Measurements from ENCODE around the gene CALHM6. TPM values are rescaled to one million over a fixed set of nuclear protein-coding genes. Genes with fewer than 3 reads are reported as not detected.

The CALHM6 gene
- total and polyA plus RNA-seq, 8 donors, result 5.0 to 8.7 (median 8.3) TPM; not detected in 3

DNA sequence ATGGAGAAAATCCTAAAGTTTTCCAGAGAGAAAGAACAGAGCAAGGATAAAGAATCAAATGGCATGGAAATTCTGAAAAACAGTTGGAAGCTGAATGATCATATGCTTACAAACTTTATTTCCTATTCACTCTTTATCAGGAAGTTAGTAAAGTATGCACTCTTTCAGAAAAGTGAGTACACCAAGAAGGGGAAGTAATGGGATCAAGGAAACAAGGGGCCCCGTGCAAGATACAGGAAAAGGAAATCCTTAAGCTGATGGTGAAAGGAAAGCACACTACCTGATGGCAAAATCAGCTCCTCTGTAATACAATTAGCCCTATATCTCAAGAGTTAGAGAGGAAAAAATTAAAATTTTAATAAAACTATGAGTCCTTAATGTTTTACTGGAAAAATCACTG, 14.0 kb downstream of the CALHM6 start:
- H3K27me3 ChIP-seq, result no peaks in the 10 kb centered on the region
- intact Hi-C loops (cut with DNase I; ENCODE audit: low total_unique reads), result no loop called here
- H3K27ac ChIP-seq, result peak overlapping the region in 2 of 5 donors; percentile 23 to 39
- TF ChIP-seq POLR2AphosphoS5 (IDR thresholded peaks at IDR 0.05) (no peak), POLR2A (IDR thresholded peaks at IDR 0.05) (no peak)
- no peak overlapping the region for H3K4me3 ChIP-seq
- DNase-seq, result no peak
- 33 to 55% (median 41%) methylated on average over 1 of the region's 1 CpG for WGBS, 5 donors
- H3K9me3 ChIP-seq, result no peaks in the 10 kb centered on the region
- H3K36me3 ChIP-seq, result no peaks in the 10 kb centered on the region
- peaks cover 0 to 6% (median 0%) of the 10 kb centered on the region in 4 donors for H3K4me1 ChIP-seq

DNA sequence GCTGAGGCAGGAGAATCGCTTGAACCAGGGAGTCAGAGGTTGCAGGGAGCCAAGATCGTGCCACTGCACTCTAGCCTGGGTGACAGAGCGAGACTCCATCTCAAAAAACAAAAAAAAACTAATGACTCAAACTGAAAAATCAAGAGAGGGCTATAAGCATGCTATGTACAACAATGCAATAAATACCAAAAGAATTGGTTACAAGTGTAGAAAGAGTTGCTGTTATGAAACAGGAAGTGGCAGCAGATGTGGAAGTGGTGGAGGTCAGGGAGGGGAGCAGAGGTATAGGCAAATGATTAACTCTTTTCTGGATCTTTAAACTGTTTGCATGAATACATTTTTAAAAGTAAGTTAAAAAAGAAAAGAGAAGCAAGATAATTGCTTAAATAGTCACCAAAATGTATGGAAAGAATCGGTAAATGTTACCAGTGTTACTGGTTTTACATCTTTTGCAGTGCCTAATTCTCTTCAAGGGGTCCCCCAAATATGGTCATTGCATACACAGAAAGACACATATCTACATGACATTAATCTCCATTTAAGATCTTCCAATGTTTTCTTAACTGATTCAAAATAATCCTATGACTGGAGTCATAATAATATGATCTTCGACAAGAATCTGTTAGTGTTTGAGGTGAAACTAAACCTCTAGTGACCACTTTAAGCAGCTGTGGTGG, 15.0 kb downstream of the CALHM6 start:
- DNase-seq, result peak in 1 of 2 donors; percentile 37
- intact Hi-C loops (cut with DNase I; ENCODE audit: low total_unique reads), result no loop called here
- peak overlapping the region in 2 of 5 donors; percentile 23 to 39 for H3K27ac ChIP-seq
- no peaks in the 10 kb centered on the region for H3K36me3 ChIP-seq
- peaks cover 0 to 6% (median 0%) of the 10 kb centered on the region in 4 donors for H3K4me1 ChIP-seq
- WGBS, 5 donors, result 69 to 78% (median 73%) methylated on average over 5 of the region's 5 CpGs
- TF ChIP-seq POLR2A (IDR thresholded peaks at IDR 0.05) (no peak), CTCF (IDR thresholded peaks at IDR 0.05) (no peak), EP300 (IDR thresholded peaks at IDR 0.05) (no peak), POLR2AphosphoS5 (IDR thresholded peaks at IDR 0.05) (no peak)
- H3K4me3 ChIP-seq, result peak overlapping the region in 1 of 4 donors; percentile 9
- no peaks in the 10 kb centered on the region for H3K9me3 ChIP-seq
- H3K27me3 ChIP-seq, result no peaks in the 10 kb centered on the region

DNA sequence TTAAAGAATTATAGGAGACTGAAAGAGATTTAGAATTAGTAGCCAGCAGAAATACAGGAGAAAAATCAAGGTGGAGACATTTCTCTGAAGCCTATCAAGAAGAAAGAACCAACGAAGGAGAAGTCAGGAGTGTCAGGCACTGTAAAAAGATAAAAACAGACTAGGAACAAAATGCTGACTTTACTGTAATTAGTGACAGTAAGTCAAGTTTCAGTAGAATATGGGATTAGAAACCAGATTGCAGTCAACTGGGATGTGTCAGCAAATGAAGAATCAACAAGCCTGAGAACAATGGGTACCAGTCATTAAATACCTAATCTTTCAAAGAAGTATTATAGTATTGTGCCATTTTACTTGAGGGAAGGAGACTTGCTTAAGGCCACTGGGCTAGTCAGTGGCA, 21.6 kb downstream of the CALHM6 start:
- 39 to 58% (median 47%) methylated on average over 1 of the region's 1 CpG for WGBS, 5 donors
- intact Hi-C loops (cut with DNase I; ENCODE audit: low total_unique reads), result no loop called here

DNA sequence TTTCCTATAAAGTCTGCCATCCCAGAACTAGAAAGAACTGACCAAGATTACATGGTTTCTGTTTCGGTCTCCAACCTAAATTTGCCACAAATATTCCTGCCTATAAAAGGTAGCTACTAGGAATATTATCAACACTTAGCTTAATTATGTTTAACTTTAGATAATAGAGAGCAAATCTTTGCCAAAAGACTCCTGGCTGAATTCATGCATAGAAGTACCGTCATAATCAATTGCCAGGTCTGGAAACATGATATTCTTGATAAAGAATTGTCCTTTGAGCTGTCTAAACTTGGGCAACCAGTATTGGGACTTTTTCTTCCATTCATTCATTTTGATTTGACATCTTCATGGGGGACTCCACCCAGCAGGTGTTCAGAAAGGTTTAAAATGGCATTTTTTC, 22.4 kb downstream of the CALHM6 start:
- Histone ChIP-seq H3K27ac (no peak overlapping the region), H3K4me3 (no peak overlapping the region), H3K9me3 (no peaks in the 10 kb centered on the region), H3K36me3 (no peaks in the 10 kb centered on the region), H3K4me1 (peaks cover 0 to 6% (median 0%) of the 10 kb centered on the region in 4 donors), H3K27me3 (no peaks in the 10 kb centered on the region)
- 33 to 59% (median 40%) methylated on average over 2 of the region's 2 CpGs for WGBS, 5 donors
- intact Hi-C loops (cut with DNase I; ENCODE audit: low total_unique reads), result no loop called here
- DNase-seq, result peak in 1 of 2 donors; percentile 55
- no peak for TF ChIP-seq EP300 (IDR thresholded peaks at IDR 0.05)
- no peak for TF ChIP-seq POLR2AphosphoS5 (IDR thresholded peaks at IDR 0.05)
- TF ChIP-seq CTCF (IDR thresholded peaks at IDR 0.05), result no peak
- TF ChIP-seq POLR2A (IDR thresholded peaks at IDR 0.05), result no peak

More for the DNA sequence above, 21.6 kb downstream of the CALHM6 start:
- Histone ChIP-seq H3K36me3 (no peaks in the 10 kb centered on the region), H3K4me3 (no peak overlapping the region), H3K4me1 (peaks cover 0 to 6% (median 0%) of the 10 kb centered on the region in 4 donors), H3K27me3 (no peaks in the 10 kb centered on the region), H3K27ac (no peak overlapping the region), H3K9me3 (no peaks in the 10 kb centered on the region)
- DNase-seq, result no peak
- TF ChIP-seq EP300 (IDR thresholded peaks at IDR 0.05) (no peak), POLR2A (IDR thresholded peaks at IDR 0.05) (no peak), CTCF (IDR thresholded peaks at IDR 0.05) (no peak), POLR2AphosphoS5 (IDR thresholded peaks at IDR 0.05) (no peak)

Measured in stomach (tissue), 9 donors.